ENCODE data around the gene PDGFRB.

PDGFRB gene

DNA sequence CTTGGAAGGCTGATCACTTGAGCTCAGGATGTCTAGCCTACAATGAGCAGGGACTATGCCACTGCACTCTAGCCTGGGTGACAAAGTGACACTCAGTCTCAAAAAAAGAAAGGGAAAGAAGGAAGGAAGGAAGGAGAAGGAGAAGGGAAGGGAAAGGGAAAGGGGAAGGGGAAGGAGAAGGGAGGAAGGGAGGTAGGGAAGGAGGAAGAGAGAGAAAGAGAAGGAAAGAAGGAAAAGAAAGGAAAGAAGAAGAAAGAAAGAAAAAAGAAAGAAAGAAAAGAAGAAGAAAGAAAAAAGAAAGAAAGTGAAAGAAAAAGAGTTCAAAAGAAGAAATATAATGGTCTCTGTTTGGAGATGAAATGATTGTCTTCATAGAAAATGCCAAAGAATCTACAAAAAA is 58.5 kb downstream of the PDGFRB start:
- TF ChIP-seq, protein P1, sequence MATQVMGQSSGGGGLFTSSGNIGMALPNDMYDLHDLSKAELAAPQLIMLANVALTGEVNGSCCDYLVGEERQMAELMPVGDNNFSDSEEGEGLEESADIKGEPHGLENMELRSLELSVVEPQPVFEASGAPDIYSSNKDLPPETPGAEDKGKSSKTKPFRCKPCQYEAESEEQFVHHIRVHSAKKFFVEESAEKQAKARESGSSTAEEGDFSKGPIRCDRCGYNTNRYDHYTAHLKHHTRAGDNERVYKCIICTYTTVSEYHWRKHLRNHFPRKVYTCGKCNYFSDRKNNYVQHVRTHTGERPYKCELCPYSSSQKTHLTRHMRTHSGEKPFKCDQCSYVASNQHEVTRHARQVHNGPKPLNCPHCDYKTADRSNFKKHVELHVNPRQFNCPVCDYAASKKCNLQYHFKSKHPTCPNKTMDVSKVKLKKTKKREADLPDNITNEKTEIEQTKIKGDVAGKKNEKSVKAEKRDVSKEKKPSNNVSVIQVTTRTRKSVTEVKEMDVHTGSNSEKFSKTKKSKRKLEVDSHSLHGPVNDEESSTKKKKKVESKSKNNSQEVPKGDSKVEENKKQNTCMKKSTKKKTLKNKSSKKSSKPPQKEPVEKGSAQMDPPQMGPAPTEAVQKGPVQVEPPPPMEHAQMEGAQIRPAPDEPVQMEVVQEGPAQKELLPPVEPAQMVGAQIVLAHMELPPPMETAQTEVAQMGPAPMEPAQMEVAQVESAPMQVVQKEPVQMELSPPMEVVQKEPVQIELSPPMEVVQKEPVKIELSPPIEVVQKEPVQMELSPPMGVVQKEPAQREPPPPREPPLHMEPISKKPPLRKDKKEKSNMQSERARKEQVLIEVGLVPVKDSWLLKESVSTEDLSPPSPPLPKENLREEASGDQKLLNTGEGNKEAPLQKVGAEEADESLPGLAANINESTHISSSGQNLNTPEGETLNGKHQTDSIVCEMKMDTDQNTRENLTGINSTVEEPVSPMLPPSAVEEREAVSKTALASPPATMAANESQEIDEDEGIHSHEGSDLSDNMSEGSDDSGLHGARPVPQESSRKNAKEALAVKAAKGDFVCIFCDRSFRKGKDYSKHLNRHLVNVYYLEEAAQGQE (IDR thresholded peaks at IDR 0.05; ENCODE audit: insufficient replicate concordance, low read depth), result no peak
- TF ChIP-seq, protein P2, sequence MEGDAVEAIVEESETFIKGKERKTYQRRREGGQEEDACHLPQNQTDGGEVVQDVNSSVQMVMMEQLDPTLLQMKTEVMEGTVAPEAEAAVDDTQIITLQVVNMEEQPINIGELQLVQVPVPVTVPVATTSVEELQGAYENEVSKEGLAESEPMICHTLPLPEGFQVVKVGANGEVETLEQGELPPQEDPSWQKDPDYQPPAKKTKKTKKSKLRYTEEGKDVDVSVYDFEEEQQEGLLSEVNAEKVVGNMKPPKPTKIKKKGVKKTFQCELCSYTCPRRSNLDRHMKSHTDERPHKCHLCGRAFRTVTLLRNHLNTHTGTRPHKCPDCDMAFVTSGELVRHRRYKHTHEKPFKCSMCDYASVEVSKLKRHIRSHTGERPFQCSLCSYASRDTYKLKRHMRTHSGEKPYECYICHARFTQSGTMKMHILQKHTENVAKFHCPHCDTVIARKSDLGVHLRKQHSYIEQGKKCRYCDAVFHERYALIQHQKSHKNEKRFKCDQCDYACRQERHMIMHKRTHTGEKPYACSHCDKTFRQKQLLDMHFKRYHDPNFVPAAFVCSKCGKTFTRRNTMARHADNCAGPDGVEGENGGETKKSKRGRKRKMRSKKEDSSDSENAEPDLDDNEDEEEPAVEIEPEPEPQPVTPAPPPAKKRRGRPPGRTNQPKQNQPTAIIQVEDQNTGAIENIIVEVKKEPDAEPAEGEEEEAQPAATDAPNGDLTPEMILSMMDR (IDR thresholded peaks at IDR 0.05; ENCODE audit: insufficient read depth, low read length), result no peak
- TF ChIP-seq POLR2AphosphoS5 (IDR thresholded peaks at IDR 0.05; ENCODE audit: low read depth) (no peak), GABPA (IDR thresholded peaks at IDR 0.05; ENCODE audit: low read depth) (no peak), SPI1 (IDR thresholded peaks at IDR 0.05; ENCODE audit: borderline replicate concordance, low read depth) (no peak)
- no peak overlapping the region for H3K4me3 ChIP-seq (replicated peaks; ENCODE audit: insufficient read depth, low read length)
- H3K27ac ChIP-seq (replicated peaks), result no peak overlapping the region
- no peaks in the 10 kb centered on the region for H3K27me3 ChIP-seq (ENCODE audit: insufficient read depth, poor library complexity, severe bottlenecking)
- DNase-seq (ENCODE audit: low read depth in 1 of 2, low spot score in 1 of 2), result no peak

DNA sequence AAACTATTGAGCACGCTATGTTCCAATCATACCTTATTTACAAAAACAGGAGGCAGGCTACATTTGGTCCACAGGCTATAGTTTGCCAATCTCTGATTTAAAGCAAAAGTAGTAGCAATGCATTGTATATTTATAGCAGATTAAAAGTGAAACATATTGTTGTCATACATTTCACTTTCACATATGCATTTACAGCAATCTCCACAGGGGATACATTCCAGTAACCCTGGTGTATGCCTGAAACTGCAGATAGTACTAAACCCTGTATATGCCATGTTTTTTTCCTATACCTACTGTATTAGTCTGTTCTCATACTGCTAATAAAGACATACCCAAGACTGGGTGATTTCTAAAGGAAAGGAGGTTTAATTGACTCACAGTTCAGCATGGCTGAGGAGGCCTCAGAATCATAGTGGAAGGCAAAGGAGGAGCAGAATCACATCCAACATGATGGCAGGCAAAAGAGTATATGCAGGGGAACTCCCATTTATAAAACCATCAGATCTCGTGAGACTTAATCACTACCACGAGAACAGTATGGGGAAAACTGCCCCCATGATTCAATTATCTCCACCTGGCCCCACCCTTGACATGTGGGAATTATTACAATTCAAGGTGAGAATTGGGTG is 63.4 kb downstream of the PDGFRB start:
- DNase-seq (ENCODE audit: low read depth in 1 of 2, low spot score in 1 of 2), result no peak
- no peak overlapping the region for H3K4me3 ChIP-seq (replicated peaks; ENCODE audit: insufficient read depth, low read length)
- no peak overlapping the region for H3K27ac ChIP-seq (replicated peaks)
- TF ChIP-seq POLR2AphosphoS5 (IDR thresholded peaks at IDR 0.05; ENCODE audit: low read depth) (no peak), SPI1 (IDR thresholded peaks at IDR 0.05; ENCODE audit: borderline replicate concordance, low read depth) (no peak), GABPA (IDR thresholded peaks at IDR 0.05; ENCODE audit: low read depth) (no peak)
- TF ChIP-seq, protein P2 (IDR thresholded peaks at IDR 0.05; ENCODE audit: insufficient read depth, low read length), result no peak
- TF ChIP-seq, protein P1 (IDR thresholded peaks at IDR 0.05; ENCODE audit: insufficient replicate concordance, low read depth), result no peak
- no peaks in the 10 kb centered on the region for H3K27me3 ChIP-seq (ENCODE audit: insufficient read depth, poor library complexity, severe bottlenecking)

DNA sequence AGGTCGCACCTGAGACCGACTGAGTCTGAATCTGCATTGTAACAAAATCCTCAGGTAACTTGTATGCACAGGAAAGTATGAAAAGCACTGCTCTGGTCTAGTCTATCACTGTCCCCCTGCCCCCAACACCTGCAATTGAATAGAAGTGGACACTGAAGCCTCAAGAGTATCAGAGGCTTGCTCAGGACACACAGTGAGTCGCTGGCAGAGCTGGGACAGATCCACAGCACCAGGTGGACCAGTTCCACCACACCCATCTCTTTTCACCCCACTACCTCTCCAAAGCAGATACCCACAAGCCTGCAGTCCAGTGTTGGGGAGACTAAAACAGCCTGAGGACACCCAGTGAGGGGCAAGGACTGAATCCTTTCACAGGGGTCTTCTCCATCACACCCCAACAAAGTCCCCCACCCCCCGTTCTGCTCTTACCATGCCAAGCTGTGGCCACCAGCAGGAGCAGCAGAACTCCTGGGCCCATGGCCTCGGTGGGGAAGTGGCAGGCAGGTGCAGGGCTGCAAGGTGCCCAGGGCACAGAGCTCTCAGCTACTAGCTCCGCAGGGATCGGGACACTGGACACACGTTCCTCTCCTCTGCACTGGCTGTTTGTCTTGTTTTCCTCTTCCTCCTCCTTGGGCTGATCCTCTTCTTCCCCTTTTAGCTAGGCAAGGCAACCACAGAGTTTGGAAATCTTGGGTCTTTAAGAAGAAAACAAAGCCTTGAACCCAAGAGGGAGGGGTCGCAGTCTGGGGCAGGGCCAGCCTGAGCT is 69.5 kb downstream of the PDGFRB start, which contains the start of gene CSF1R:
Gene CSF1R (minus strand): TSS at position 605 of the 766 bp plus-strand sequence. CDS start 127 bp downstream, at position 478.
- Histone ChIP-seq H3K4me3 (replicated peaks; ENCODE audit: insufficient read depth, low read length) (peak within 1 kb of the TSS; percentile 38), H3K27ac (replicated peaks) (no peak within 1 kb of the TSS), H3K27me3 (ENCODE audit: insufficient read depth, poor library complexity, severe bottlenecking) (no peaks in the 10 kb centered on the region)
- peak in 1 of 2 experiments; percentile 79 for DNase-seq (ENCODE audit: low read depth in 1 of 2, low spot score in 1 of 2)
- TF ChIP-seq SPI1 (IDR thresholded peaks at IDR 0.05; ENCODE audit: borderline replicate concordance, low read depth) (peak; percentile 78; the same call in 1 of the 2 replicates), POLR2AphosphoS5 (IDR thresholded peaks at IDR 0.05; ENCODE audit: low read depth) (no peak)

DNA sequence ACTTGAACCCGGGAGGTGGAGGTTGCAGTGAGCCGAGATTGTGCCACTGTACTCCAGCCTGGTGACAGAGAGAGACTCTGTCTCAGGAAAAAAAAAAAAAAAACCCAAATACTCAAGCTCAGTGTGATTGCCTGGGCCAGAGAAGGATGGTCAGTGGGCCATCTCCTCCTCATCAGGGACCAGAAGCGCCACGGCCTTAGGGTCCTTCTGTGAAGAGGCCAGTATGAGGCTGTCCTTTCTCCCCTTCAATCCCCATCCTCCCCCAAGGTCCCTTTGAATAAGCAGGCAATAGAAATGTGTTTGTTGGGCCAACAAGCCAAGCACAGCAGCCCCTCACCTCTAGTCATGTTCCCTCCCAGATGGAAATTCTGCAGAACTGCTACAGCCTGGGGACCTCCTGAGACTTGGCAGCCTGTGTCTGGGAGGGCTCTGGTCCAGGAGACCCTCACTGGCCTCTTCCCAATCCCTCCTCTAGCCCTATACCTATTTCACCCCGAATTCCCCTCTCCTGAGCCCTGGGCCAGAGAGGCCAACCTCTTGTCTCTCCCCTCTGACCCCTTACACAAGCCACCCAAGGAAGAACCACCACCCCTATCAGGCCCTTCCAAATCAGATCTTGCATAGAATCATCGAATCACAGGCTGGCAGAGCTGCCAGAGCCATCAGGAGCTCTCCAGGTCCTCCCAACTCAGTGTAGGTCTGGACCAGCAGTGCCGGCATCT is 70.3 kb downstream of the PDGFRB start:
- Histone ChIP-seq H3K4me3 (replicated peaks; ENCODE audit: insufficient read depth, low read length) (peak overlapping the region; percentile 38; the same call in 1 of the 2 replicates), H3K27ac (replicated peaks) (no peak overlapping the region), H3K27me3 (ENCODE audit: insufficient read depth, poor library complexity, severe bottlenecking) (no peaks in the 10 kb centered on the region)
- TF ChIP-seq SPI1 (IDR thresholded peaks at IDR 0.05; ENCODE audit: borderline replicate concordance, low read depth), result no peak
- TF ChIP-seq, protein P2 (IDR thresholded peaks at IDR 0.05; ENCODE audit: insufficient read depth, low read length), result no peak
- no peak for TF ChIP-seq GABPA (IDR thresholded peaks at IDR 0.05; ENCODE audit: low read depth)
- TF ChIP-seq, protein P1 (IDR thresholded peaks at IDR 0.05; ENCODE audit: insufficient replicate concordance, low read depth), result no peak
- no peak for TF ChIP-seq POLR2AphosphoS5 (IDR thresholded peaks at IDR 0.05; ENCODE audit: low read depth)
- DNase-seq (ENCODE audit: low read depth in 1 of 2, low spot score in 1 of 2), result no peak

Data from HL-60 (cell line).